NOMO-1 treated with dmso at 0.1 percent for 144 hours (cell line): ENCODE data around the gene UBAC2.

Source experiments
- DNase-seq: peaks from one replicate; lab custom pipeline; 2025; ENCODE audit not compliant: unreplicated experiment; lab: John Stamatoyannopoulos, UW

UBAC2 gene

DNA sequence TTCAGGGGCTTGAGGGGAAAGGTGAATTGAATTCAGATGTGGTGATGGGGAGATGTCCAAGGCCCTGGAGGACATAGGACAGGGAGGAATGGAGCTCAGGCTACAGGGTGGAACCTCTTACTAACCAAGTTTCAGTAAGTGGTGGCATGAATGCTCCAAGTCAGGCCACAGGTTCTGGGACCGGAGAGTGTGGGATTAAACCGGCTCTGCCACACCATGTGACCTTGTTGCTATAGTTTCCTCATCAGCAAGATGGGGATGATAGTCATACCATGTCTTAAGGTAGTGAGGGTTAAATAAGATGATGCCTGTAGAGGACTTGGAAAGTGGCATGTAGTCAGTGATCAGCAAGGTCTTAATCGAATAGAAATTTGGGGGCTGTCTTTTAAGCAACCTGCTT lies 90.2 kb downstream of the UBAC2 start:
- DNase-seq = no peak

DNA sequence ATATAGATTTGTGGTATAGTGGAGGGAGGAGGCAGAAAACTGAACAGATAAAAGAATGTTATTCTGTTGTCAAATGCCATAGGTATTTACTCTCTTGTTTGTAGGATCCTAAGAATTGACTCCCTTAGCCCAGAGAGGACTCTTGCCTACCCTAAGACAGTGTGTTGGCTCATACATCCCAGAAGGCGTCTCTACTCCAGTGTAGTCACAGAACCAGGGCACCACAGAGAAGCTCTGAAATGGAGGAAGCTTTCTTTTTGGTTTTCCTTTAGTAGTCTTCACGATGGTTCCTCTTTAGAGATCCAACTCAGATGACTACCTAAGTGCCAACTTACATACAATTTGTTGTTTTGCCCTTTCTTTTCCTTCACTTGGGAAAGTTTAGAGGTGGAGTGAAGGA lies 92.5 kb downstream of the UBAC2 start:
- peak; percentile 41 for DNase-seq

- DNase-seq = no peak
These were observed 93.5 kb downstream of the UBAC2 start for GRCh38 chr13:99294198-99294597.

- no peak for DNase-seq
These were observed 94.3 kb downstream of the UBAC2 start for GRCh38 chr13:99294958-99295357.

DNA sequence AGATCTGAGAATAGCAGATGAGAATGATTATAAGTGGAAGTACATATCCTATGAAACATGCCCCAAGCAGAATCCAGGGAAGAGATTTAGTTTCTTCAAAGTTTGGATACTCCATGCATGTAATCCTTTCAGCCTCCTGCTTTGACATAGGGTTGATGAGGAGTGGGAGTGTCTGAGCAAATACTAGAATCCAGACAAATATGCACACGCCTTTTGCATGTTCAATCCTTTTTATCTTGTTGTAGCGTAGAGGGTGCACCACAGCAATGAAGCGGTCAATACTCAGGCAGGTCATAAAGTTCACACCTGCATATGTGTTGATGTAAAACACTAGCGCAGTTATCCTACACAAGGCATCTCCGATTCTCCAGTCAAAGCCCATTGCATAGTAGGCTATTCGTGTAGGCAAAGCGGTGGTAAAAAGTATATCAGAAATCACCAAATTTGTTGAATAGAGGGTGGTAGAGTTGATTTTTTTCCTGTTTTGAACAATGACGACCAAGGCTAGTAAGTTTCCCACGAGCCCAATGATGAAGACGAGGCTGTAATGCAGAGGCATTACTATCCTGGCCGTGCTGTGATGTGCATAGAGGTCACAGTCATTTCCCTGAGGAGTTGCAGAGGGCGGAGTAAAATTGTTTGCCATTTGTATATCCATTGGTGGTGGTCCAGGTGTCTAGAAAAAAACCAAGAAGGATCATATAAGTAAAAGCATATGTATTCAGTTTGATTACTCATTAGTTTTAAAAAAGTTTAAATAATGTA lies 95.0 kb downstream of the UBAC2 start:
- no peak for DNase-seq

DNA sequence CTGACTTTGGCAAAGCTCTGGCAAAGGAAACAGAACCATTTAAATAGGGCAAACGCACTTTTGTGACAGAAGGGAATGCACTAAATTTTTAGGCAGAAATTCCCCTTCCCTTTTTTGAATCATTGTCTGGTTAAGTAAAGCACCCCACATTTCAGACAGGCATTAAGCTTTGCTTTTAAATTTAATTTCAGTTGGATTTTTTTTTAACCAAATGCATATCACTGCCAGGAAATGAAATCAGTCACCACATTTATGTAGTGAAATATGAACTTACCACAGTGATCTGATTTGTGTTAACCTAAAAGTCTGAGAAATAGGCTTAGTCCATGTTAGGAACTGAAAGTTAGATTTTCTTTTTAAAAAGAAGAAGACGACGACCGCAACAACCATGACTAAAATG lies 95.7 kb downstream of the UBAC2 start:
- no peak for DNase-seq

DNA sequence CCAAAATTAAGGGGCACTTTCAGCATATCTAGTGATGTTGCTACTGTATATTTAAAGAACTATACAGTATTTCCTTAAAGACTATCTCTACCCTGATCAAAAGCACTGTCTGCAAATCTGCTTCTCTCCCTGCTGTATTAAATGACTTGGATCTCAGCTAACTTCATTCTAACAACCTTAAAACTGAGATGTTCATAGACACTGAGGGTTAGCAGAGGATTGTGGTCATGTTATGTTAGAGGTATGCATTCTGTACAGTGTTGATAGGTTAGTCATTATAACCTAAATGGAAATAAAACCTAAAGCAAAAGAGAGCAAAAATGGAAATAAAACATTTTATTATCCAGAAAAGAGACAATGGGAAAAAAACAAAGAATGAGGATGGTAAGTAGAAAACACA lies 96.7 kb downstream of the UBAC2 start:
- DNase-seq = no peak

DNA sequence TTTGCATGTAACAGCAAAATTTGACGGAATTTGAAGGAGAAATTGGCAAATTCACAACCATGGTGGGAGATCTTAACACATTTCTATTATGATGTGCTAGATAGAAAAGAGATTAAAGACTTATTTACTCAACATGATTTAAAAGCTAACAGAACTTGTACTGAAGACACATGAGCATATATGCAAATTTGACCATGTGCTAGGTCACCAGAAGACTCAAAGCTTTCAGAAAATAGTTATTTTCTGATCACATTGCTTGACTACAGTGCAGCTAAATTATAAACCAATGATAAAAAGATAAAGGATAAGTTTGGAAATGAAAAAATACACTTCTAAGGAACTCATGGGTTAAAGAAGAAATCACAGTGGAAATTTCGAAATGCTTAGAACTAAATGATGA lies 97.4 kb downstream of the UBAC2 start:
- no peak for DNase-seq

DNA sequence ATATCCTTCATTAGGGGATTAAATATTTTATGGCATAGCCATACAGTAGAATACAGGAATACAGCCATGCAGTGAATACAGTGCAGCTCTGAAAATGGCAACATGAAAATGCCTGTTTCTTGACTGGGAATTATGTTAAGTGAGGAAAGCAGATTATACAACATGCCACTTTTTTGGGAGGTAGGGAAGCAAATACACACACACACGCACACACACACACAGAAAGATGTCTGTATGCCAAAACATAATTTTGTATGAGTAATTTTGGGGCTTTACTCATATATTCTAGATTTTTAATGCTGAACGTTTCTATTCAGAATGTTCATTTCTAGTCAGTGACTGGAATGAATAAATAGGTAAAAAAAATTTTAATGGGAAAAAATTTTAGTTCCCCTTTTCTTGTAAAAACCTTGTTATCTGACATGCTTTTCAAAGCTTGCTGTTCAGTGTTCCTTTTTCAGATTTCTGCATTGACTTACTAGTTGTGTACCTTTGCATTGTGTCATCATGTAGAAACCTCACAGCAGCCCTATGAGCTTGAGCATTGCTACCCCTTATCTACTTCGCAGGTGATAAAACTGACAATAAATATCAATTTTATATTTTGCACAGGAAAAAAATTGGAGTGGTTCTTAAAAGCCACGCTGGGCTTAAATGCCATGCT lies 98.7 kb downstream of the UBAC2 start:
- DNase-seq = no peak

DNA sequence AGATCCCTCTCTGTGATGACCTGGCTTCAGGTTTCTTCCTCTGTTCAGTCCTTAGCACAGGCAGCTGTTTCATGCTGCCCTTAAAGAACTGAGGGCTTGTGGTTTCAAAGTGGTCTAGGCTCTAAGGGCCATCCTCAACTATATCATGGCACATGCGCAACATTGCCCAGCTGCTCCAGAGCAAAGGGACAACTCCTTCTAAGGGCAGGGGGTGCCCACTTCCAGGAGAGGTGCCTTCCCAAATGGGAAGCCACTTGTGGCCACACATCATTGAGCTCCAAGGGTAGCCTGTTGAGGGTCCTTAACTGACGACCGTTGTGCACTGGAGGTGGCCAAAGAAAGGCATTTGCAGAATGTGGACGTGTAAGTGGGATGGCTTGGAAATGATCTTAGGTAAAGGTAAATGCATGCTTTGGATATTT lies 99.3 kb downstream of the UBAC2 start:
- no peak for DNase-seq

DNA sequence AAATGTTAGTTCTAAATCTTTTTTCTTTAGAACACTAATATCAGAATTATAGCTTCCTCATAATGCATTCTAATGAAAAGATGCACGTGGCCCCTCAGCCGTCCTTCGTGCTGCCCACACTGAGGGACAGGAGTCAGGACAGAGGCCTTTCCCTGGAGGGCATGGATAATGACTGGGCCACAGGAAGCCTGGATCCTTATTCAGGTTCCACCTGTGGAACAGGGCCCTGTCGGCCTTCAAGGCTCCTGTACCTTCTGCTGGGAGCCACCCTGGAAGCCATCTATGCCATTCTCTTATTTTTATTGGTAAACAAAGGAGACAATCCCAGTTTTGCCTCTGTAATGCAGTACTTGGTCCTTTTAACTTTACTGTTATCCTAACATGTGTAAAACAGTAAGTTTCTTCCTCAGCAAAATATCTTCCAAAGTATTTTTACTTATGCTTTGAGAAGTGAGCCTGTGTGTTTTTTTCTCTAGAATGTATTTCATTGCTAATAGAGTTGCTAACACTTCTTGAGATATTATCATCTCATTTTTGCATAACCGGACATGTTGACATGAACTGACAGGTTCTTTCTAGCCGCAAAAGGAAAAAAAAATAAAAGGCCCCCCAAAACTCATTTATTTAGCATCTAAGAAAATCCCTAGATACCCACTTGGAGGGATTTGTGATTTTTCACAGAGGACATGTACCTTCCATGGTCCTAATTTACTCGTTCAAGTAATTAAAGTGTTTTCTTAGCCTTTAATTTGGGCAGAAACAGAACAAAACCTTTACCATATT lies 100.6 kb downstream of the UBAC2 start:
- no peak for DNase-seq

DNA sequence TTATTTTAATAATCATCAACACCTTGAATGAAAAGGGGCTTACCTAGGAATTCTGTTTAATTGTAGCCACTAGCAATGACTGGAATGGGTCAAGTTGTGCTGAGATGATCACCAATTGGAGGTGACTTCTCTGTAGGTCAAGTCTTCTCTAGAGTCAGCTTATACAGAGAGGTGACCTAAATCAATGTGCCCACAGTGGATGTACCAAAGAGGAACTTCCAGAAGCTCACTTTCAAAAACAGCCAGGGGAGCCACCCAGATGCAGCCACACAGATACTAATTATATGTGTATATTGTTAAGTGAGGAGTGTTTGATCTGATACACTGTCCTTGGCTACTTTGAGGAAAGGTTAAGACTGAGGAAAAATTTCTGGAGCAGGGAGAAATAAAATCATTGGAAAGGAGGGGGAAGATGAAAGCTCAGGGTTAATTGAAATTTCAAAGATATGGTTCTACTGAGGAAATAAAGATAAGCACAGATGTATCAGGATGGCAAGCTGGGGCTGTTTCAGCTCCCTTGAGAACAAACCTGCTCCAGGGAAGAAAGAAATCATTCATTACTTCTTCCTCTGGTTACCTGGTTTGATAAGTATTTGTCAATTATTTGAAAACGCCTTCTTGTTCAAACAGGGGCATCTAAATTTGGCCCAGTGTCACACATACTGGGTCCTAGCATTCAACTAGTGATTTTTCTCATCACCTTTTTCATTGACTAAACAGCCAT lies 101.4 kb downstream of the UBAC2 start:
- DNase-seq = no peak

DNA sequence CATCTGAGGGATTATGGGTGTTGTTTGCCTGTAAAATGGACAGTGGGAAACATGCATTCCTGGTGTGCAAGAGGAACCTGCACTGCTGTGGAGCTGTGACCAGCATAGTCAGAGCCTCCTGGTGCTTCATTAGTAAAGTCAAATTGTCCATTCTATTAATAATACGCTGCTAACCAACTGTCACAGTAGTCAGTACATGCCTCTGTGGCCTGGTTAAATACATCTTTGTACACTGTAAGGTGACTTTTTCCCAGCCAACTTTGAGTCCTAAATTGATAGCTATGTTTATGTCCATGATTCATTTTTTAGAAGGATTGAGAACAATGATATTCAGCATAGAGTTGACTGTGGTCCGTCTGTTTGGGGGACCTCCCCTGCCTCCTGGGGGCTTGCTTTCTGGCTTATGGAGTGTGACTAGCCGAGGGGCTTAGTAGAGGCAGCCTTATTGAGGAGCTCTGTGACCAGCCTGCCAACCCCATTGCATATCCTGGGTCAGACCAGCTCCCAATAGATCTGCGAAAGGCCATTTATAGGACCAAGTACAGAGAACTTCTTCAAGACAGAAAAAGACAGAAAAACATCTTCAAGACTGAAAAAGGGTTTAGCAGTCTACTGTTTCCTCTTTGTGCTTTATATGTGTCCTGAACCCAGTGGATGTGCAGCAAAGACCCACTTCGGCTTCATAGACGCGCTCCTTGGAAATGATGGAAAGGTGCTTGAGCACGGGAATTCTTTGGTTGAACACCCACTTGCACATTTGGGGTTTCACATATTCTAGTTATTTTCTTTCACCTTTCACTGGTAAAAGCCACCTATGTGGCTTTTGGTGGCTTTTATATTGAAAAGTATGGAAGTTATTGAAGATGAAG lies 102.2 kb downstream of the UBAC2 start:
- DNase-seq = no peak

DNA sequence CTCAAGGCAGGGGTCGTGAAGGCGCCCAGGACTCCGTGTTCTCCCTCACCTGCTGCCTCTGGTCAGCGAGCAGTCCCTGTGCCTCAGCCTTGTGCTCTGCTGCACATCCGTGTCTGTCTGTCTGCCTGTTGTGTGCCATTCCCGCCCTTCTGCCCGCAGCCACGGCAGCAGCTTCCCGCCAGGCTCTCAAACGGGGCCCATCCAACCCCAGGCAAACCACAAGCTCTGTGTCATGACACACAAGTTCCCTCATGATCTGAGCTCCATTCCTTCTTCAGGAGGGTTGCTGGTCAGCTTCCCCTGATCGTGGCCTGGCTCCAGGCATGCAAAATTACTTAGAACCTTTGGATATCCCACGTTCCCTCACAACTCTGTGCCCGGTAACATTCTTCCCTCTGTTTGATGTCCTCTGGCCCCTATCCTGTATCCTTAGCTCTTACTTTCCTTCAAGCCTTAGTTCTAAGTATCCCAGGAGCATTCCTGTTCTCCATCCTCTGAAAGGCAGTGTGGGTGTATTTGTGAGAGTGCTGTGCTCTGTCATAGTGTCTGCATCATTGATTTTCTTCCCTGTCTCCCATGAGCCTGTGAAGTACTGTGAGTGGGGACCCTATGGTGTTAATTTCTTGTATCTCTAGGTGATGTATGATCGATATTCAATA lies 103.3 kb downstream of the UBAC2 start:
- peak; percentile 73 for DNase-seq

GRCh38 chr13:99304541-99304940 lies 103.9 kb downstream of the UBAC2 start:
- no peak for DNase-seq

DNA sequence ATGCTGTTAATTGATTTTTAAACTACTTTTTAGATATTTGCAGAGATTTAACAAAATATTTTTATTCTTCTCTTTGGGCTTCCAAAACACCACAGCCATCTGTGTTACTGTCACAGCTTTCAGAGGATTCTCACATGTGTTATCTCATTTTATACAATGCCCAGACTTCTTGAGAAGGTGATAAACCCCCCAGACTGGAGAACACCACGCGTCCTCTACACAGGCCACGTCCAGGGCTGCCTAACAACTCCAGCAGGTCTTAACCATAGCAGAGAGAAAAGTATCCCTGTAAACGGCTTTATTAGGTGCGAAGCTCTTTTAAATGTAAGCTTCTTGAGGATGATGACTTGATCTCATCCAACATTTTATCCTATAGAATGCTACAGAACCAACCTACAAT lies 104.5 kb downstream of the UBAC2 start:
- no peak for DNase-seq

GRCh38 chr13:99305566-99305965 lies 104.9 kb downstream of the UBAC2 start:
- DNase-seq = no peak

GRCh38 chr13:99307247-99307646 lies 106.6 kb downstream of the UBAC2 start, which contains the start of gene GPR183:
GPR183 (minus strand) TSS chr13:99307399; CDS start chr13:99296145, 11,254 bp downstream.
- DNase-seq = peak; percentile 31

GRCh38 chr13:99307648-99308339 lies 107.1 kb downstream of the UBAC2 start:
- no peak for DNase-seq
